Hepatocyte (in vitro differentiated cells): ENCODE measurements around the gene SDR42E2. TPM values are rescaled to one million over a fixed set of nuclear protein-coding genes. Genes with fewer than 3 reads are reported as not detected.

Experiments used
- DNase-seq: peaks from one replicate; pipeline ENCODE4 v3.0.0-alpha.2; 2016; ENCODE audit warnings: low spot score
- H2AFZ ChIP-seq: fragments of 200-600 bp; sonication (generic); 2 replicates; pipeline ENCODE4 v1.6.0; 2016; ENCODE audit warnings: antibody characterized with exemption, mild to moderate bottlenecking
- H3K27ac ChIP-seq: fragments of 200-600 bp; sonication (generic); 2 replicates; pipeline ENCODE4 v1.5.1; 2016; ENCODE audit warnings: mild to moderate bottlenecking
- H3K27me3 ChIP-seq: fragments of 200-600 bp; sonication (generic); 2 replicates; pipeline ENCODE4 v1.6.1; 2016
- H3K36me3 ChIP-seq: fragments of 200-600 bp; sonication (generic); replicated peaks from 2 replicates; pipeline ENCODE4 v1.5.1; 2016; ENCODE audit warnings: low read depth; ENCODE audit not compliant: insufficient read depth
- H3K4me1 ChIP-seq: fragments of 200-600 bp; sonication (generic); 2 replicates; pipeline ENCODE4 v1.5.1; 2016; ENCODE audit warnings: mild to moderate bottlenecking, moderate library complexity; ENCODE audit not compliant: insufficient read depth
- H3K4me2 ChIP-seq: fragments of 200-600 bp; sonication (generic); 2 replicates; pipeline ENCODE4 v1.6.0; 2016
- H3K4me3 ChIP-seq: fragments of 200-600 bp; sonication (generic); 2 replicates; pipeline ENCODE4 v1.5.1; 2016; ENCODE audit warnings: mild to moderate bottlenecking
- H3K79me2 ChIP-seq: fragments of 200-600 bp; sonication (generic); 2 replicates; pipeline ENCODE4 v1.6.0; 2017; ENCODE audit warnings: mild to moderate bottlenecking
- H3K9me2 ChIP-seq: fragments of 200-600 bp; sonication (generic); replicated peaks from 2 replicates; pipeline ENCODE4 v1.6.0; 2017; ENCODE audit warnings: mild to moderate bottlenecking; ENCODE audit not compliant: insufficient read depth
- H3K9me3 ChIP-seq: fragments of 200-600 bp; sonication (generic); 2 replicates; pipeline ENCODE4 v1.5.1; 2016; ENCODE audit warnings: low read depth, mild to moderate bottlenecking
- H4K20me1 ChIP-seq: fragments of 200-600 bp; sonication (generic); 2 replicates; pipeline ENCODE4 v1.6.0; 2016; ENCODE audit warnings: mild to moderate bottlenecking; ENCODE audit not compliant: insufficient read depth, poor library complexity, severe bottlenecking
- EZH2 ChIP-seq: fragments of 200-600 bp; sonication (generic); IDR thresholded peaks from 2 replicates; pipeline ENCODE4 v1.6.1; 2016; ENCODE audit warnings: antibody characterized with exemption, mild to moderate bottlenecking, borderline replicate concordance
- EZH2phosphoT487 ChIP-seq: fragments of 200-600 bp; sonication (generic); IDR thresholded peaks from one replicate; pipeline ENCODE4 v1.6.1; 2018; ENCODE audit warnings: antibody characterized with exemption, mild to moderate bottlenecking, low read depth, moderate library complexity; ENCODE audit not compliant: unreplicated experiment, severe bottlenecking
- WGBS: methylation state at CpG from one replicate; pipeline ENCODE4 v1.1.6; 2016; ENCODE audit warnings: low lambda C conversion rate; ENCODE audit errors: missing lambda C conversion rate; 5-methylcytosine and 5-hydroxymethylcytosine counted together
- polyA plus RNA-seq: library from polyadenylated mRNA; unstranded; fragments of >200 nt; fragmentation: Nextera tagmentation; extraction: Ambion mirVana; gene quantifications from 2 replicates; pipeline ENCODE4 v1.2.1, GENCODE V29; 2016
- total RNA-seq: library from RNA; depleted of rRNA; stranded (reverse); fragments of >200 nt; gene quantifications from 2 replicates; pipeline ENCODE4 v1.2.3, GENCODE V29; 2014
- TF ChIP-seq, protein P1 (sequence below): fragments of 200-600 bp; sonication (generic); IDR thresholded peaks from 2 replicates; pipeline ENCODE4 v1.5.1; 2016; ENCODE audit warnings: antibody characterized with exemption, mild to moderate bottlenecking; ENCODE audit not compliant: poor library complexity

SDR42E2 gene
- total and polyA plus RNA-seq, 2 experiments from 2014 or later: not detected

- H3K4me3 ChIP-seq: no peak overlapping the region
- H3K4me1 ChIP-seq: peaks cover 4% of the 10 kb centered on the region
- H4K20me1 ChIP-seq: no peaks in the 10 kb centered on the region
- WGBS: 61% methylated on average over 11 of the region's 11 CpGs
- H2AFZ ChIP-seq: no peak overlapping the region
- no peaks in the 10 kb centered on the region for H3K9me2 ChIP-seq
- peak; percentile 28 for DNase-seq
- TF ChIP-seq, protein P1, sequence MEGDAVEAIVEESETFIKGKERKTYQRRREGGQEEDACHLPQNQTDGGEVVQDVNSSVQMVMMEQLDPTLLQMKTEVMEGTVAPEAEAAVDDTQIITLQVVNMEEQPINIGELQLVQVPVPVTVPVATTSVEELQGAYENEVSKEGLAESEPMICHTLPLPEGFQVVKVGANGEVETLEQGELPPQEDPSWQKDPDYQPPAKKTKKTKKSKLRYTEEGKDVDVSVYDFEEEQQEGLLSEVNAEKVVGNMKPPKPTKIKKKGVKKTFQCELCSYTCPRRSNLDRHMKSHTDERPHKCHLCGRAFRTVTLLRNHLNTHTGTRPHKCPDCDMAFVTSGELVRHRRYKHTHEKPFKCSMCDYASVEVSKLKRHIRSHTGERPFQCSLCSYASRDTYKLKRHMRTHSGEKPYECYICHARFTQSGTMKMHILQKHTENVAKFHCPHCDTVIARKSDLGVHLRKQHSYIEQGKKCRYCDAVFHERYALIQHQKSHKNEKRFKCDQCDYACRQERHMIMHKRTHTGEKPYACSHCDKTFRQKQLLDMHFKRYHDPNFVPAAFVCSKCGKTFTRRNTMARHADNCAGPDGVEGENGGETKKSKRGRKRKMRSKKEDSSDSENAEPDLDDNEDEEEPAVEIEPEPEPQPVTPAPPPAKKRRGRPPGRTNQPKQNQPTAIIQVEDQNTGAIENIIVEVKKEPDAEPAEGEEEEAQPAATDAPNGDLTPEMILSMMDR: no peak
- TF ChIP-seq EZH2: no peak
- no peak for TF ChIP-seq EZH2phosphoT487
- H3K27me3 ChIP-seq: no peaks in the 10 kb centered on the region
- H3K4me2 ChIP-seq: no peak overlapping the region
- peaks cover 35% of the 10 kb centered on the region for H3K79me2 ChIP-seq
- H3K9me3 ChIP-seq: no peaks in the 10 kb centered on the region
- peak overlapping the region; percentile 2 for H3K27ac ChIP-seq
- H3K36me3 ChIP-seq: no peaks in the 10 kb centered on the region
These were observed 57.7 kb downstream of the SDR42E2 start for GRCh38 chr16:22220069-22220440.

GRCh38 chr16:22220714-22221113 is 58.4 kb downstream of the SDR42E2 start:
- H3K4me1 ChIP-seq: peaks cover 4% of the 10 kb centered on the region
- no peak overlapping the region for H3K27ac ChIP-seq
- WGBS: 91% methylated on average over 9 of the region's 9 CpGs
- no peaks in the 10 kb centered on the region for H3K27me3 ChIP-seq
- H3K4me2 ChIP-seq: no peak overlapping the region
- no peaks in the 10 kb centered on the region for H3K9me3 ChIP-seq
- TF ChIP-seq, protein P1: no peak
- TF ChIP-seq EZH2 (no peak), EZH2phosphoT487 (no peak)
- peaks cover 33% of the 10 kb centered on the region for H3K79me2 ChIP-seq
- H2AFZ ChIP-seq: no peak overlapping the region
- no peaks in the 10 kb centered on the region for H3K9me2 ChIP-seq
- DNase-seq: no peak
- H4K20me1 ChIP-seq: no peaks in the 10 kb centered on the region
- no peak overlapping the region for H3K4me3 ChIP-seq
- H3K36me3 ChIP-seq: no peaks in the 10 kb centered on the region

GRCh38 chr16:22222006-22222405 is 59.7 kb downstream of the SDR42E2 start:
- Histone ChIP-seq H3K79me2 (peaks cover 33% of the 10 kb centered on the region), H3K27me3 (no peaks in the 10 kb centered on the region), H4K20me1 (no peaks in the 10 kb centered on the region), H3K4me2 (no peak overlapping the region), H3K9me3 (no peaks in the 10 kb centered on the region), H3K4me1 (no peaks in the 10 kb centered on the region), H3K36me3 (no peaks in the 10 kb centered on the region), H3K9me2 (no peaks in the 10 kb centered on the region), H3K4me3 (no peak overlapping the region), H3K27ac (no peak overlapping the region), H2AFZ (no peak overlapping the region)
- DNase-seq: no peak
- 100% methylated on average over 2 of the region's 2 CpGs for WGBS
- TF ChIP-seq, protein P1: no peak
- TF ChIP-seq EZH2phosphoT487: no peak
- TF ChIP-seq EZH2: no peak

- no peak overlapping the region for H2AFZ ChIP-seq
- peaks cover 26% of the 10 kb centered on the region for H3K79me2 ChIP-seq
- WGBS: 93% methylated on average over 1 of the region's 1 CpG
- DNase-seq: no peak
- no peak for TF ChIP-seq EZH2phosphoT487
- TF ChIP-seq, protein P1: no peak
- no peak for TF ChIP-seq EZH2
- no peak overlapping the region for H3K27ac ChIP-seq
- H4K20me1 ChIP-seq: no peaks in the 10 kb centered on the region
- no peaks in the 10 kb centered on the region for H3K9me2 ChIP-seq
- H3K4me3 ChIP-seq: no peak overlapping the region
- no peaks in the 10 kb centered on the region for H3K4me1 ChIP-seq
- H3K36me3 ChIP-seq: no peaks in the 10 kb centered on the region
- H3K4me2 ChIP-seq: no peak overlapping the region
- H3K9me3 ChIP-seq: no peaks in the 10 kb centered on the region
- no peaks in the 10 kb centered on the region for H3K27me3 ChIP-seq
These were observed 60.7 kb downstream of the SDR42E2 start for GRCh38 chr16:22222998-22223397.
